ENCODE measurements around the gene SLC9C1.

DNA sequence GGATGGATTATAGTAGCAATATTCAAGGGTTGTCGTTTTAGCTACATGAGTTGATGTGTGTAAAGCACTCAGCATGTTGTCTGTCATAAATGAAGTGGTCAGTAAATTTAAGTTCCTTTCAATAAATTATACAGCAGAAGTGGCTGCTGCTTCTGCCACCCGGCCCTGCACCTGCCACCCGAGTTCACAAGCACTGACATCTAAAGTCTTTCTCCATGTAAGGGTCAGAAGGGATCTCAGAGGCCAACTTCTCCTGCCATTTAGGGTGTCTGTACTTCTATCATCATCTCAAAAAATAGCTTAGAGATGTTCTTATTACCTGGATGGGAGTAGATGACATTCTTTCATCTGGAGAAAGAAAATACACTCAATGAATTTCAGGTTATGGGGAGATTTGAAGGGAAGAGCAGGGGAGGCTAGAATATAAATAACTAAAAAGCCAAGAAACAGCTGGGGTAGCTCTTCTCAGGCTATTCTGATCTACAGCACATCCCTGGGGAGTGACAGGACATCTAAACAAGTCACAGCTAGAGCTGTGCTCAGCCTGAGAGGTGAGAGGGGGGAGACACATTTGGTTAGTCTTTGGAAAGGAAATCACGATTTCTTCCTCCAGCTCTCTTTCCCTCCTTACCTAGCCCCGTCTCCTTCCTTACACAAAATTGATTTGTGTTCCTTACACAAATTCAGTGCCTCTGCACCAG is 169.0 kb downstream of the SLC9C1 start:
- TF ChIP-seq, protein P1, sequence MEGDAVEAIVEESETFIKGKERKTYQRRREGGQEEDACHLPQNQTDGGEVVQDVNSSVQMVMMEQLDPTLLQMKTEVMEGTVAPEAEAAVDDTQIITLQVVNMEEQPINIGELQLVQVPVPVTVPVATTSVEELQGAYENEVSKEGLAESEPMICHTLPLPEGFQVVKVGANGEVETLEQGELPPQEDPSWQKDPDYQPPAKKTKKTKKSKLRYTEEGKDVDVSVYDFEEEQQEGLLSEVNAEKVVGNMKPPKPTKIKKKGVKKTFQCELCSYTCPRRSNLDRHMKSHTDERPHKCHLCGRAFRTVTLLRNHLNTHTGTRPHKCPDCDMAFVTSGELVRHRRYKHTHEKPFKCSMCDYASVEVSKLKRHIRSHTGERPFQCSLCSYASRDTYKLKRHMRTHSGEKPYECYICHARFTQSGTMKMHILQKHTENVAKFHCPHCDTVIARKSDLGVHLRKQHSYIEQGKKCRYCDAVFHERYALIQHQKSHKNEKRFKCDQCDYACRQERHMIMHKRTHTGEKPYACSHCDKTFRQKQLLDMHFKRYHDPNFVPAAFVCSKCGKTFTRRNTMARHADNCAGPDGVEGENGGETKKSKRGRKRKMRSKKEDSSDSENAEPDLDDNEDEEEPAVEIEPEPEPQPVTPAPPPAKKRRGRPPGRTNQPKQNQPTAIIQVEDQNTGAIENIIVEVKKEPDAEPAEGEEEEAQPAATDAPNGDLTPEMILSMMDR (IDR thresholded peaks at IDR 0.05 in 2 of 3, conservative IDR thresholded peaks at IDR 0.05 in 1 of 3; ENCODE audit: borderline replicate concordance in 1 of 3, insufficient read depth in 1 of 3, low read depth in 2 of 3, low read length in 2 of 3), result no peak
- no peak for TF ChIP-seq POLR2AphosphoS5 (IDR thresholded peaks at IDR 0.05; ENCODE audit: low read depth, low read length)

Data from HCT116 (cell line).